ENCODE results near the gene RNF31.

DNA sequence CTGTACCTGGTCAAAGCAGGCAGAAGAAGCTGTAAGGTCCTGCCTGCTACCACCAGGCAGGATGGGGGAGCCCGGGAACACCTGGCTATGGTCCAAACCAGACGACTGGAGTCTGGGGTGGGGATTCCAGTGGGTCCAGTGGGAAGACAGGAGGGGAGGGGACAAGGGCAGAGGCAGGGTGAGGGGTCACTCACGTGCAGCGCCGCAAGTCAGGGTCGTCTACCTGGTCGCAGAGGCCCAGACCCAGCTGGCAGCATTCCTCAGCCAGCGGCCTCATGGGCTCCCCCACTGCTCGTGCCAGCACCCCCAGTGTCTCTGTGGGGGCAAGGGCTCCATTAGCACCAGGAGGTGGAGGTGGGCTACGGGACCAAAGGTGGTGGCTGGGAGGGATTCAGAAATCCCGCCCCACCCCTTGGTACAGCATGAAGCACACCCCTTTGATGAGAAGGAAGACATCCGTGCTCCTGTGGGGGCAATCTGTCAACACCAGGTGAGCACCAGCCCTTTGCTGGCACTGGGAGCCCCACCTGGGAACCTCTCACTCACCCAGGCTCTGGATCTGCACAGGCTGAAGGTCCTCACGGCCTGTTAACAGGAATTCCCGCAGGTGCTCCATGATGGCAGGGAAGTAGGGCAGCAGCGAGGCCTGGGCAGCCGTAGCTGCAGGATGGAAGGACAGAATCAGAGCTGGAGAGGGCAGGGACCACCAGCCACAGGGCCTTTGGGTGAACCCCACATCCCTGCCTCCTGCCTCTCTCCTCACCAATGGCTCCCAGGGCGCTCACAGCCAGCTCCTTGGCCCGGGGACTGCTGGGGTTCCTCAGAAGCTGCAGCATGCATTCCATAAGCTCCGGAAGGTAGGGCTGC lies 37.0 kb downstream of the RNF31 start:
- TF ChIP-seq, protein P1, sequence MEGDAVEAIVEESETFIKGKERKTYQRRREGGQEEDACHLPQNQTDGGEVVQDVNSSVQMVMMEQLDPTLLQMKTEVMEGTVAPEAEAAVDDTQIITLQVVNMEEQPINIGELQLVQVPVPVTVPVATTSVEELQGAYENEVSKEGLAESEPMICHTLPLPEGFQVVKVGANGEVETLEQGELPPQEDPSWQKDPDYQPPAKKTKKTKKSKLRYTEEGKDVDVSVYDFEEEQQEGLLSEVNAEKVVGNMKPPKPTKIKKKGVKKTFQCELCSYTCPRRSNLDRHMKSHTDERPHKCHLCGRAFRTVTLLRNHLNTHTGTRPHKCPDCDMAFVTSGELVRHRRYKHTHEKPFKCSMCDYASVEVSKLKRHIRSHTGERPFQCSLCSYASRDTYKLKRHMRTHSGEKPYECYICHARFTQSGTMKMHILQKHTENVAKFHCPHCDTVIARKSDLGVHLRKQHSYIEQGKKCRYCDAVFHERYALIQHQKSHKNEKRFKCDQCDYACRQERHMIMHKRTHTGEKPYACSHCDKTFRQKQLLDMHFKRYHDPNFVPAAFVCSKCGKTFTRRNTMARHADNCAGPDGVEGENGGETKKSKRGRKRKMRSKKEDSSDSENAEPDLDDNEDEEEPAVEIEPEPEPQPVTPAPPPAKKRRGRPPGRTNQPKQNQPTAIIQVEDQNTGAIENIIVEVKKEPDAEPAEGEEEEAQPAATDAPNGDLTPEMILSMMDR (IDR thresholded peaks at IDR 0.05), result no peak
- TF ChIP-seq EZH2 (IDR thresholded peaks at IDR 0.05; ENCODE audit: borderline replicate concordance, insufficient read depth, low read depth, low read length, poor library complexity, severe bottlenecking), result no peak
